ENCODE measurements around the gene RANBP3.
"Not testable (repeated sequence)": the region's sequence is repeated elsewhere in the genome, so short reads cannot be mapped to it uniquely, and the experiment has no call there.

RANBP3 gene, protein sequence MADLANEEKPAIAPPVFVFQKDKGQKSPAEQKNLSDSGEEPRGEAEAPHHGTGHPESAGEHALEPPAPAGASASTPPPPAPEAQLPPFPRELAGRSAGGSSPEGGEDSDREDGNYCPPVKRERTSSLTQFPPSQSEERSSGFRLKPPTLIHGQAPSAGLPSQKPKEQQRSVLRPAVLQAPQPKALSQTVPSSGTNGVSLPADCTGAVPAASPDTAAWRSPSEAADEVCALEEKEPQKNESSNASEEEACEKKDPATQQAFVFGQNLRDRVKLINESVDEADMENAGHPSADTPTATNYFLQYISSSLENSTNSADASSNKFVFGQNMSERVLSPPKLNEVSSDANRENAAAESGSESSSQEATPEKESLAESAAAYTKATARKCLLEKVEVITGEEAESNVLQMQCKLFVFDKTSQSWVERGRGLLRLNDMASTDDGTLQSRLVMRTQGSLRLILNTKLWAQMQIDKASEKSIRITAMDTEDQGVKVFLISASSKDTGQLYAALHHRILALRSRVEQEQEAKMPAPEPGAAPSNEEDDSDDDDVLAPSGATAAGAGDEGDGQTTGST

DNA sequence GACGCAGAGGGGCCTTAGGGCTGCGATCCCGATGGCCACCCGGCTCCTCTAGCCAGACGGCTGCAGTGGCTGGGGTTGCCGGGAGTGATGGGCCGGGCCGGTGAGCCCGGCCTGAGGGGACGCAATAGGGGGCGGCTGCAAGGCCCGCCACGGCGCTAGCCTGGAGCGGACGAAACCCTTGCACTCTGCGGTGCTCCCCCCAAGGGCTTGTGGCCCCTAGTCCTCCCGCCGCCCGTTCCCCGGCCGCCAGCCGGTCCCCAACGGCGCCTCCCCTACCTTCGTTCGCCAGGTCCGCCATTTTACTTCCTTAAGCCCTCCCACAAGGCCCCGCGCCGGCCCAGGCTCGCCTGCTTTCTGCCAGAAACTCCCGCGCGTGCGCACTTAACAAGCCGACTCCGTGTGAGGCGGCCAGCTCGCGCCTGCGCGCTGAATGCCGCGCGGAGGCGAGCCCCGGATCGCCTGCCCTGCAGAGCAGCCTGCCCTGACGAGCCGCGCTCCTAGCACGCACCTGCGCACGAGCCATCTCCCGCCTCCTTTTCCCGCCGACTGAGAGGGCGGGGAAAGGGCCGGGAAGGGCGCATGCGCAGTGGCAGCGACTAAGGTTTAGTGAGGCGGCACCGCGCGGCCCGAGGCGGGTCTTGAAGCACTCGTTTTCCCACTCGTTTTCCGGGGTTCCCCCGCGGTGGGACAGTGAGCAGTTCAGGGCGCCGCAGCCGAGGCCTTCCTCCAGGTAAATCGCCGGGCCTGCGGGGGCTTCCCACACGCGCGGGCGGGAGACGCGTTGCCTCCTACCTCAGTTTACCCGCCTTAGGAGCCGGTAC, at the start of gene RANBP3:
RANBP3 (minus strand) TSS at position 356 of the 821 bp plus-strand sequence; CDS start at position 298, 58 bp downstream.
- DNase-seq: peak; percentile 100

- no peak for DNase-seq
These were observed 48.7 kb upstream of the RANBP3 start for GRCh38 chr19:6026390-6027227.

DNA sequence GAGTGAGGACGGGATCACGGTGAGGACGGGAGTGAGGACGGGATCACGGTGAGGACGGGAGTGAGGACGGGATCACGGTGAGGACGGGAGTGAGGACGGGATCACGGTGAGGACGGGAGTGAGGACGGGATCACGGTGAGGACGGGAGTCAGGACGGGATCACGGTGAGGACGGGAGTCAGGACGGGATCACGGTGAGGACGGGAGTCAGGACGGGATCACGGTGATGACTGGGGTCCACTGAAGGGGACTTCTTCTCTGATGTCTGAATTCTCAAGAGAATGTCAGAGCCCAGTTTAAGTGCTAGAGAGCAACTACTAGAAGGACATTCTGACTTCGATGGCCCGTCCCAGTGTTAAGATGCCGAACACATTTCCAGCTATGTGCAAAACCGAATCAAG, 46.8 kb upstream of the RANBP3 start:
- DNase-seq: not testable (repeated sequence)

- no peak for DNase-seq
These were observed 46.0 kb upstream of the RANBP3 start for GRCh38 chr19:6023936-6024335.

DNA sequence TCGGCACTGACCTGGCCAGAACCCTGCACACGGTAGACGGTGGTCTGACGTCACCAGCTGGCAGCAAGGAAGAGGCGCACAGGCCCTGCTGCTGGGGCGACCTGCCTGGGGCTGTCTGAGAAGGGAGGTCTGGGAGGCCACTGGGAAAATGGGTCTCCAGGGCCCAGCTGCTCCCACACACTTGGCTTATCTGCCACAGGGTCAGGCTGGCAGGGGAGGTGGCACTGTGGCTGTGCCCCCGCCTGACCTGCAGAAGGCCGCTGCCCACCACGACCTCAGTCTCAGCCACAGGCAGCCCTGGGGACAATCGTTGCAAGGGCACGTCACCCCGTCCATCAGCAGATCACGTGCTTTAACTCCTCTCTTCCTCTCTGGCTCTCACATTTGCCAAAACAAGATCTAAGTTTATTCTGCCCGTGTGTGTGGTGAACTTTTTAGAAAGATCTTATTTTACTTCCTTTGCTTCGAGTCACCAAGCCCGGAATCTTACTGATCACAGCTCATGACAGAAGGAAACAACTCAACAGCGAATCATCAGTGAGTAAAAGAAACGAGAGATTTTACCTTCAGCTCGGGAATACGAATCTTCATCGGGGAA, 45.2 kb upstream of the RANBP3 start:
- no peak for DNase-seq

DNA sequence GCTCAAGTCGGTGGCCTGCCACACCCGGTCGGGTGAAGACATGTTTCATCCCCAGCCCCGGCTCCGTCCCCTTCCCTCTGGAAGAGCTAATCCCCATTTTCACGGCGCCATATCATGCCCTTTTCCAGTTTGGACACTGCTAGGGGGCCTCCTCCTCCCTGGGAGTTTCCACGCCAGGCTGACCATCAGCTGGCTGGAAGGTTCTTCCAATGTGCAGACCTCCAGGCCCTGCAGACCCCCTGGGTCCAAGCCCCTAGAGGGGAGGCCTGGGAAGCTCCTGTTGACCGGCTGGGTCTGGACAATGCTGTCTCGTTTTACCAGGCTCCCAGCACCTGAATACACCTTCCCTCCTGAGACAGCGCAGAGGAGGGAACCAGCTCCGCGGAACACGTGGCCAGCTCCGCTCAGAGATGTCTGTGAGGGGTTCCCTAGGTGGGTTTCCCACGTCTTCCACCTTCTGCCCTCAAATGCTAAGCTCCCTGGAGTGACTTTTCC, 44.7 kb upstream of the RANBP3 start:
- DNase-seq: no peak

DNA sequence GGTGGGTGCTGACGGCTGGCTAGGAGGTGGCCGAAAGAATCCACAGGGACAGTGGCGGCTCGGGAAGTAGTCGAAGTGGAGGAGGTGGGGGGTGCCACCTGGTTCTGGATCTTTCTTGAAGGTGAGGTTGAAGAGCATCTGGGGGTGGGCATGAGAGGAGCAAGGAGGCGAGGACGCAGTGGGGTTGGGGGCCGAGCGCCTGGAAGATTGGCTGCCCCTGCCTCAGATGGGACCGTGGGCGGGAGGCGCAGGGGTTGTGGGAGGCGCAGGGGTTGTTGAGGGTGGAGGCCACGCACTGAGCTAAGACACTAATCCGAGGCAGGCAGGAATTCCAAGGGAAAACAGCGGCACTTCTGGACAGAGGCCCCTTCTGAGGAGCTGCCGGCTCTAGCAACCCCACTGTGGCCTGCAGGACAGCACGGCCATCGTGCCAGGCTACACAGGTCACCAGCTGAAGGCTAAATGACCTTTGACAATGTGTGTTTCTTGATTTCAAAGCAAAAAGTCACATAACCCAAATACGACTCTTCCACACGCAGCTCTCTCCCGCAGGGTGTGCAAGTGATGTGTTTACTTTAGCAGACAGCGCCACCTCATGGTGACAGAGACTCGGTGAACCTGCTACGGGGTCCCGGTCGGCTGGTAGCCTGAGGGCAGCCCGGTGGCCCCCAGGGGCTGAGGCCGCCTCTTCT, 44.1 kb upstream of the RANBP3 start:
- peak; percentile 71 for DNase-seq

DNA sequence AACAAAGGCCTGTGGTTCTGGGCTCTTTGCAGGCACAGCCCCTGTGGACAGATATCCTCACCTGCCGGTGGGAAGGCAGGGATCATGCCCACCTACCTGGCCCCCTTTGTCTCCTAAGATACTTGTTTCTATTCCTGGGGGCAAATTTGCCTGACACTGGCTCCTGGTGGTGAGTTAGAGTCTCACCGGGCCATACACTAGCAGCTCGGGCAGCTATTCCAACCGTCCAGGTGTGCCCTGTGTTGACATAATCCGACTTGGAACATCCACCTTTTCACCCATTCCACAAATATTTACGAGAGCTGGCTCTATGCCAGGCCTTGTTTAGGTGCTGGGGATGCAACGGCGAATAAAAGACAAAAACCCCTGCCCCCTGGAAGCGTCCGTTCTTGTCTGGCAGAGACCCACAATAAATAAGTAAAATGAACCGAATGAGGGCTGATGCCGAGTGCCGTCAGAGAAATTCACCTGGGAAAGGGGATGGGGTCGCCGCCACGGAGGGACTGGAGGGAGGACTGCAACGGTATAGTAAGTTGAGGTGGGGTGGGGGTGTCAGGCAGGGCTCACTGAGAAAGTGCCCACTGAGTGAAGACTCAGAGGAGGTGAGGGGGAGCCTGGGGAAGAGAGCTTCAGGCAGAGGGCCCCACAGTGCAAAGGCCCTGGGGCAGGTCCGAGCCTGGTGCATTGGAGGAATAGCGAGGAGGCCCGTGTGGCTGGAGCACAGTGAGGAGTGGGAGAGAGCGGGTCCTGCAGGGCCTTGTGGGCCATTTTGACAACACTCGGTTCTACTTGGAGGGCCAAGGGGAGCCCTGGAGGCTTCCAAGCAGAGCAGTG, 43.2 kb upstream of the RANBP3 start:
- DNase-seq: no peak

DNA sequence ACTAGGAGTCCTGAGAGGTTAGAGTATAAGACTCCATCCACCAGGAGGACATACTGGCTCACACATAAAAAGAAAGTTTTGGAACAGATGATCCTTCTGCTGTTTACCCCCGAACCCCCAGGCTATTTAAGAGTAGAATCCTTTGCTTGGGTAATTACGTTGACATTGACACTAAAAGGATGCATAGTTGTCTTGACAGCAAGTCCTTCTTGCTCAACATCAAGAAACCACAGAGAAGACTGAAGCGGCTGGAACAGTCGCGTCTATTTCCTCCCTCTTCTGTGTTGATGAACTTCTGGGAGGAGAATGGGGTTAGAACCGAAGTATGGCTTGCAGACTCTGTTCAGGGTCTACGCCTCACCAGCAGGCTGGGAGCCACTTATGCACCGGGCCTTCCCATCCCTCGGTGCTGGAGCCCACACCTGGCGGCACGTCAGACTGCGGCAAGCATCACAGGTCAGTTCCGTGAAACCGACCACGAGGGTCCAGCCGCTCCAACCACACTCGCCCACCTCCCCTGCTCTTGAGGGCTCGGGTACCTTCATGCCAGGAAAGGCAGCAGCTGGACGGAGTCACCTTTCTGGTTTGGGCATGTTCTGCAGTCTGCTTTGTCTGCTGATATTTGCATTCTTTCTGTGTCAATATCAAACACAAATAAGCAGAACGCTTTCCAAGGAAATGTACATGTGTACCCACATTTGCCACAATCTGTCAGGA, 42.4 kb upstream of the RANBP3 start:
- no peak for DNase-seq

DNA sequence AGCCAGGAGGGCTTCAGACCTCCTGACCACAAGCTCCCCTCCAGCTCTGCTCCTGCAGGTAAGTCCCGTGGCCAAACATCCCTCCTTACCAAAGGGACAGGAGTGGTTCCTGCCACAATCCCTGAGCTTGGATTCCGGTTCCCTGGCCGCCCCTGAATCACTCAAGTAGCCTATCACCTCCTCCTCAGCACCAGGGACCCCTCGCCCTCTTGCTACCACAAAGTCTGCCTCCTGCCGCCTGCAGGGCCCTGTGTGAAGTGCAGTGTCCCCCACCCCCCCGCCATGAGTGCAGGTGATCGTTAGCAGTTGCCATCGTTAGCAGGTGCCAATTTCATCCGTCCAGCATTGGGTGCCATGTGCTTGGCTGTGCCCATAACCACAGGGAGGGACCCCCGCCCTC, 40.8 kb upstream of the RANBP3 start:
- no peak for DNase-seq

DNA sequence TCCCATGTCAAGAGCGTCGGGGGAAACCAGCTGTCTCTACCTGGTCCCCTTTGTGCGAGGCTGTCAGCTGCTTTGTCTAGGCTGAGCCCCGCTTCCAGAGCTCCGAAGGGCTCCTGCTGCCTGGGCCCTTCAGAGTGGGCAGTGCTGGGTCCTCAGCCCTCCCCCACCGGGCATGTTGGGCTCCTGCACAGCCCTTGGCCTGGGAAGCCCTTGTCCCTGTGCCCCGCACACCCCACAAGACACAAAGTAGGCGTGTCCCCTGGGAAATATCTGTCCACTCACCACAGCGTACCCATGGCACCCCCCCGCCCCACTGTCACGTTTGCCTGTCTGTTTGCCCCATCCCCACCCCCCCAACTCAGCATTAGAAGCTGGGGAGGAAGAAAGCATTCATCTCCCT, 39.6 kb upstream of the RANBP3 start:
- DNase-seq: no peak

- no peak for DNase-seq
These were observed 38.1 kb upstream of the RANBP3 start for GRCh38 chr19:6015841-6016545.

DNA sequence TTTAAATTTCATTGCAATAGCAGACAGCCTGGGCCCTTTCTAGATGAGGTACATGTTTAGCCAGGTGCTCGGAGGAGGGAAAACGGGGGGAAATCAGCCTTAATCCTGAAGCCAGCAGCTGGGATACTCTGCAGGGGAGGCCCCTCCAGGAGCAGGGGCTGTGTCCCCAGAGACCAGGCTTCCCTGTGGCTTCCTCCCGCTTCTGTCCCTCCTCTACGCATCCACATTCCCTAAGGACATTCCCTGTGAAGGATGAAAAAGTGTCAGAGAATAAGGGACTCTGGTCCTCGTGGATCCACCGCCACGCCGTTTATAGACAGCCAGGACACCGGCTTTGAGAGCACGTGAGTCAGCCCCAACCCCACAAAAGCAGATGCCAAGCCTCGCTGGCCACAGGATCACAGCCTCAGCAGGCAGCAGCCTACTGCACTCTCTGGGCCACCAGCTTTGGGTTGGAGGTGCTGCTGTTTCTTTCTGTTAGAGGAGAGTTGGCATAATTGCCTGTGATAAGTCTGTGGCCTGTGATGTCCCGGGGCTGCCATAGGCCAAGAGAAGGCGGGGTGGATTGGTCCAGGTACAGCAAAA, 36.7 kb upstream of the RANBP3 start:
- no peak for DNase-seq

DNA sequence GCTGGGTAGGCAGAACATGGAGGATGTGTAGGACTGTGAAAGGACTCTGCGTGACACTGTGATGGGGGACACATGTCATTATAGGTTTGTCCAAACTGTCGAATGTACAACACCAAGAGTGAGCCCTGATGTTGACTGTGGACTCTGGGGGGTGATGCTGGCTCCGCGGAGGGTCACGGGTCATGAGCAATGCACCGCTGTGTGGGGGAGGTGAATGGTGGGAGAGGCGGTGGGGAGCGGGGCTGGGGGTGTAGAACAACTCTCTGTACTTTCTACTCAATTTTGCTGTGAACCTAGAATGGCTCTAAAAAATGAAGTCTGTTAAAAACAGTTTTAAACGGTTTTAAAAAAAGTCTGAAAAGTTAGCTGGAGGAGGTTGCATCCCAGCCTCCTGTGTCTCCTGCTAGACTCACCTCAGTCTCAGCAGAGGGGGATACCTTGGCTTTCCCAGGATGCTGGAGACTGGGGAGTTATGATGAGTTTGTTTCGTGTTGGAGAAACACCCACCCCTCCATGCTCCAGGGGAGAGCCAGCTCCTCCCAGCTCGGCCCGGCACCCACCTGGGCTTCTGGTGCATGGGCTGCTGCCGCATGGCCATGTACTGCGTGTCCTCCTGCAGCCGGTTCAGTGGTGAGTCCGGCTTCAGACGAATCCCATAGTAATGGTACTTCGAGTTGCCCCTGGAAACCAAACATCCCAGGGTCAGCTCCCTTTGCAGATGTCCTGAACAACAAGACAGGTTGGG, 34.7 kb upstream of the RANBP3 start:
- DNase-seq: no peak

DNA sequence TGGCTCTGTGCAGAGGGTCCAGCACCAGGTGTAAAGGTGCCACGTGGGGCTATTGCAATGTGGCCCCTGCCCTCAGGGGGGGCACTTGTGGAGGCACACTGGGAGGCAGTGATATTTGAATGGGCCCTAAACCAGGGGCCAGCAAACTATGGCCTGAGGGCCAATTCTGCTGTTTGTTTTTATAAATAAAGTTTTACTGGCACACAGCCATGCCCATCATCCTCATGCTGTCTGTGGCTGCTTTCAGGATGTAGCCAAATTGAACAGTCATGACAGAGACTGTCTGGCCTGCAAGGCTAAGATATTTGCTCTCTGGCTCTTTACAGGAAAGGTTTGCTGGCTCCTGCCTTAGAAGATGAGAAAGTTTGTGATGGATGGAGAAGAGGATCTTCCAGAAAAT, 33.9 kb upstream of the RANBP3 start:
- DNase-seq: no peak

GRCh38 chr19:6011206-6011605, 33.3 kb upstream of the RANBP3 start:
- no peak for DNase-seq

GRCh38 chr19:6010107-6010506, 32.2 kb upstream of the RANBP3 start:
- no peak for DNase-seq

DNA sequence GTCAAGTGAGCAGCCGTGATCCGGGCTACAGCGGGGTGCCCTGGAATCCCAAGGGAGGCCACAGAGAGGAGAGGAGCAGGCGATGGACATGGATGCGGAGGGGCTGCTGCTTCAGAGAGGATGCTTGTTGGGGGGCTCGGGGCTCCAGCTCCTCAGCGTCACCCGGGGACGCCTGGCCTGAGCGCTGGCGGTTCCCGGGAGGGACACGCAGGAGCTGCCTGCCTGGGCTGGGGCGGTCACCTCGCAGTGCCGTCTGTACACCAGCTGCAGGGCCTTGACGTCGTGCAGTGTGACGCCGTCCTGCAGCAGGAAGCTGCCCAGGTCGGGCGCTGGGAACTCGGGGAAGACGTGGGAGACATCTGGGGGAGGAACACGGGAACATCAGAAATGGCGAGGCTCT, 29.9 kb upstream of the RANBP3 start:
- no peak for DNase-seq

Measured in CD4-positive, alpha-beta T cell treated with Interleukin-15 for 1 hour (primary cell).